SJSA1 (cell line): ENCODE results near the gene BTF3L4. TPM values are rescaled to one million over a fixed set of nuclear protein-coding genes. Genes with fewer than 3 reads are reported as not detected.

Experiments used
- DNase-seq, 2 experiments: peaks; one replicate each; pipeline ENCODE4 v3.0.0-alpha.2; 2015 to 2020; ENCODE audit warnings: low spot score in 2 of 2, low read depth in 1 of 2
- H3K27ac ChIP-seq: fragments of 250-450 bp; sonication (Bioruptor Pico); 2 replicates; pipeline ENCODE4 v1.5.1; 2020; ENCODE audit warnings: mild to moderate bottlenecking, moderate library complexity
- H3K27me3 ChIP-seq: fragments of 250-450 bp; sonication (Bioruptor Pico); replicated peaks from 2 replicates; pipeline ENCODE4 v1.5.1; 2020; ENCODE audit warnings: mild to moderate bottlenecking, moderate library complexity
- H3K36me3 ChIP-seq: fragments of 250-450 bp; sonication (Bioruptor Pico); 2 replicates; pipeline ENCODE4 v1.5.1; 2020; ENCODE audit warnings: mild to moderate bottlenecking
- H3K4me1 ChIP-seq: fragments of 250-450 bp; sonication (Bioruptor Pico); replicated peaks from 2 replicates; pipeline ENCODE4 v1.6.1; 2021; ENCODE audit warnings: mild to moderate bottlenecking
- H3K4me3 ChIP-seq: fragments of 250-450 bp; sonication (Bioruptor Pico); 2 replicates; pipeline ENCODE4 v1.5.1; 2020; ENCODE audit warnings: mild to moderate bottlenecking
- H3K9me3 ChIP-seq: fragments of 250-450 bp; sonication (Bioruptor Pico); replicated peaks from 2 replicates; pipeline ENCODE4 v1.5.1; 2020; ENCODE audit warnings: mild to moderate bottlenecking
- total RNA-seq: library from RNA; depleted of rRNA; stranded (reverse); fragments of >200 nt; shearing (Covaris generic); gene quantifications from 2 replicates; pipeline ENCODE4 v1.2.3, GENCODE V29; 2014; rRNA removed

Gene BTF3L4
- total RNA-seq, 1 experiment from 2014 or later, result 91.1 TPM

DNA sequence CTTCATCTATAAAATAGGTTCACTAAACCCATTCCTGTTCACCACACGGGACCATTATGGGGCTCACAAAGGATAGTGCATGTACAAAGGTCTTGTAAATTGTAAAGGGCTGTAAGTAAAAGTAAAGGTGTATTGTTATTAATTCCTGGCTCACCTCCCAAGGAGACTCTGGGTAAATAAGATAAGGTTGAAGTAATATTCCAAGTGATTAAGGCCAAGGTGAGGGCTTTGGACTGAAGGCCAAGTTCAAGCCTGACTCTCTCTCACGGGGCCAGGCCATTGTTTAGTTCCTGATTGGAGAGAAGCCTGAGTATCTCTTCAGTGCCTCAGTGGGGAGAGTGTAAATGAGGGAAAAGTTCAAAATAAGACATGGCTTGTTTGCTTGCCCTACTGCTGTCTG, 66.3 kb downstream of the BTF3L4 start:
- Histone ChIP-seq H3K9me3 (no peaks in the 10 kb centered on the region), H3K27me3 (no peaks in the 10 kb centered on the region; the same call in 1 of the 2 replicates), H3K27ac (no peak overlapping the region), H3K36me3 (no peaks in the 10 kb centered on the region), H3K4me1 (no peaks in the 10 kb centered on the region), H3K4me3 (no peak overlapping the region)
- DNase-seq, result no peak

GRCh38 chr1:52123622-52124021, 67.5 kb downstream of the BTF3L4 start:
- Histone ChIP-seq H3K36me3 (no peaks in the 10 kb centered on the region), H3K27ac (no peak overlapping the region), H3K4me3 (no peak overlapping the region), H3K4me1 (no peaks in the 10 kb centered on the region), H3K9me3 (no peaks in the 10 kb centered on the region), H3K27me3 (peaks cover 4% of the 10 kb centered on the region)
- DNase-seq, result no peak

- Histone ChIP-seq H3K27ac (no peak overlapping the region), H3K27me3 (peaks cover 4% of the 10 kb centered on the region), H3K9me3 (no peaks in the 10 kb centered on the region), H3K36me3 (no peaks in the 10 kb centered on the region), H3K4me3 (no peak overlapping the region), H3K4me1 (no peaks in the 10 kb centered on the region)
- no peak for DNase-seq
These were observed 69.8 kb downstream of the BTF3L4 start for GRCh38 chr1:52125736-52126359.

DNA sequence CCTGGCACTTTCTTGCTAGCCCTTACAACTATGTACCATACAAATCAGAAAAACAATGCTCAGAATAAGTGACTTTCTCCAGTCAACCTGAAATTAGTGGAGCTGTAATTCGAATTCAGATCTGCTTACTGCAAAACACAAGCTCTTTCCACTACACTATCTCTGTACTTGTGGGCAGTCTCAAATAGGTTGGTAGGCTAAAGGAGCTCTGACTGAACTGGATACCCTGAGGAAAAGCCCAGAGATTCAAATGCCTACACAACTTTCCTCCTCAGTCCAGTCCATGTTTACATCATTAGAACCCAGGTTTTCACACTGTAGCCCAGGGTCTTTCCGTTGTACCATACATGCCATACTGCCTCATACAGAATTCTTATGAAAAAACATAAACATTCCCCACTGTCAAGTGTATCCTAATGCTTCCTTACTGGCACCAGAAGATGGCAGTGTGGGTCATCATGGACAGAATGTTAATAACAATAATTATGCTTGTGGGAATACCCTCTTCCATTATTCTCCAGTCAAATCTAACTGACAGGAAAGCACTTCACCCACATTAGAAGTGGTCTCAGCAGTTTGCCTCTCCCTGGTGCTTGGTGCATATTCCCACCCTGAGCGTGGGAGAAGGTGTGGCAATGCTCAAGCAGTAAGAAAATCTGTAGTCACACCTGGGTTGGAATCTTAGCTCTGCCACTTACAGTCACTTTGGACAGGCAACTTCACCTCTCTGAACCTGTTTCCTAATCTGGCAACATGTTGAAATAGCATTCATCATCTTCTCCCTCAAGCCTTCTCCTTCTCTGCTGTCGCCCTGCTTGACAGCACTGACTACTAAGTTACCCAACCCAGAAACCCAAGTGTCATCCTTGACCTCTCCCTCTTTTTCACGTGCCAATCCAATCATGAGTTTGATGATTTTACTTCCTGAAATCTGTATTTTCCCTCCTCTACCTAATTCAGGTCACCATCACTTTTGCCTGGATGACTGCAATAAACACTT, 71.4 kb downstream of the BTF3L4 start:
- DNase-seq, result peak; percentile 33 to 46
- Histone ChIP-seq H3K4me1 (no peaks in the 10 kb centered on the region), H3K36me3 (no peaks in the 10 kb centered on the region)

DNA sequence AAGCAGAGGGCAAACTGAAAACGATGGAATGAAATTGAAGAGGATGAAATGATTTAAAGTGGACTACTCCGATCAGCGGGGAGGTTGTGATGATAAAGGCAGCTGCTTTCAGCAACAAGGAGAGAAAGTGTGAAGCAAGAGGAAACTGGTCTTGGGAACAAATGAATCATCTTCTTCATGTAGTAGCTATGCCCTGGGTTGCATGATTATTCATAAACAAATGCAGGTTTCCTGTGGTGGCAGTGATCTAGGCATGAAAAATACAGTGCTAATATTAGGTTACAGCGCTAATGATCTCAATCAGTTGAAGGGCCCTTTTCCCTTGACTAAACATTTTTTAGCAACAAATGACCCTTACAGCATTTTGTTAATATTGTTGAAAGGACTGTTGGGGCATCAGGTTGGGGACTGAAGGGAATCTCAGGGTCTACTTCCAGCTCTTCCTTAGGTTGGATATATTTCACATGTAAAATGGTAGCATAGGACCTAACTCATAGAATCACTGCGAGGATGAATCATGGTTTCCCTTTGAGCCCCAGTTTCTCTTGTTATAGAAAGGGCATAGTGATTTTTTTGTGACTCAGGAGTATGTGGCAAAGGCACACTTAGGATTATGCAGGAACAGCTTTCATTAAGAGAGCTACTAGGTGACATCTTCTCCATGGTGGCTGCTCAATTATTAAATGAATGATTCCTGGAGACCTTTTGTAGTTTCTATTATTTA, 83.9 kb downstream of the BTF3L4 start:
- Histone ChIP-seq H3K27me3 (no peaks in the 10 kb centered on the region), H3K4me1 (peaks cover 20% of the 10 kb centered on the region), H3K9me3 (no peaks in the 10 kb centered on the region), H3K4me3 (no peak overlapping the region), H3K36me3 (peaks cover 6% of the 10 kb centered on the region), H3K27ac (no peak overlapping the region)
- DNase-seq, result peak in 1 of 2 experiments; percentile 29

More for the DNA sequence above, 71.4 kb downstream of the BTF3L4 start:
- Histone ChIP-seq H3K4me3 (no peak overlapping the region), H3K27ac (no peak overlapping the region), H3K9me3 (no peaks in the 10 kb centered on the region), H3K27me3 (peaks cover 4% of the 10 kb centered on the region)

Other genes starting within 250 kb of the BTF3L4 start
- gene NRDC, start 177.6 kb upstream of the BTF3L4 start, total RNA-seq, result 54.9 and 62.9 TPM in 2 replicates
- 20.6 and 31.4 TPM in 2 replicates for gene RAB3B, start 65.6 kb upstream of the BTF3L4 start, total RNA-seq
- 19.8 and 34.0 TPM in 2 replicates for gene KTI12, start 22.5 kb upstream of the BTF3L4 start, total RNA-seq
- gene TXNDC12, start 1.1 kb upstream of the BTF3L4 start, total RNA-seq, result 69.7 and 100 TPM in 2 replicates
- 9.6 and 11.4 TPM in 2 replicates for gene ZFYVE9, start 85.8 kb downstream of the BTF3L4 start, total RNA-seq